K562 (cell line): Measurements from ENCODE around the gene S100A4. TPM values are rescaled to one million over a fixed set of nuclear protein-coding genes. Genes with fewer than 3 reads are reported as not detected.

Experiments
- ATAC-seq: fragments of 200-7000 bp; cut with Tn5 transposase; 3 replicates; pipeline ENCODE4 v1.9.1; 2020; ENCODE audit warnings: moderate library complexity
- BruUV-seq: library from RNA; stranded (reverse); fragments of 400-500 nt; replicated peaks from 2 replicates; lab custom pipeline; 2021; lab: Mats Ljungman, UMichigan
- CTCF ChIA-PET: fragments of 300-600 bp; formaldehyde crosslinking; extraction: SDS; loops from one replicate; lab custom pipeline; 2021; ENCODE audit warnings: low intra/inter-chr PET ratio; lab: Yijun Ruan, JAX
- POLR2A ChIA-PET: fragments of 300-600, 350-650 bp; sonication (Branson Sonifier 250); formaldehyde crosslinking; extraction: SDS; loops from one replicate; lab custom pipeline; 2021; ENCODE audit warnings: antibody characterized with exemption, inconsistent platforms; lab: Yijun Ruan, JAX
- DNase-seq, 4 experiments: peaks; one replicate each; pipeline versions ENCODE4 v3.0.0 to v3.0.0-alpha.2; 2011 to 2018; ENCODE audit warnings: low spot score in 3 of 4, mixed read lengths in 3 of 4; ENCODE audit errors: extremely low read depth in 1 of 4
- FAIRE-seq: peaks from 2 replicates; lab custom pipeline; 2011; peaks lifted over from hg19 to GRCh38; lab: Jason Lieb, UNC
- H2AFZ ChIP-seq: 2 replicates; pipeline ENCODE4 v1.6.0; 2011; ENCODE audit warnings: low read depth, low read length, control low read depth, inconsistent platforms
- H3K27ac ChIP-seq: fragments of 200-600 bp; 3 replicates; pipeline ENCODE4 v1.8.0; 2011; ENCODE audit warnings: low read depth, mild to moderate bottlenecking, control low read depth, inconsistent platforms, low read length, moderate library complexity, mixed read lengths; ENCODE audit errors: extremely low read depth
- H3K27me3 ChIP-seq, 2 experiments: fragments of 300-600 bp in 1 of 2; 2 replicates in 1 of 2; 3 replicates in 1 of 2; pipeline versions ENCODE4 v1.6.0 to v1.8.0; 2011; ENCODE audit warnings: inconsistent platforms in 2 of 2, low read length in 2 of 2, mild to moderate bottlenecking in 1 of 2, mixed read lengths in 1 of 2, moderate library complexity in 1 of 2; ENCODE audit not compliant: control insufficient read depth in 2 of 2, insufficient read depth in 2 of 2
- H3K36me3 ChIP-seq: fragments of 300-600 bp; 3 replicates; pipeline ENCODE4 v1.8.0; 2011; ENCODE audit warnings: mild to moderate bottlenecking, low read length, inconsistent platforms; ENCODE audit not compliant: control insufficient read depth, insufficient read depth
- H3K4me1 ChIP-seq, 2 experiments: fragments of 200-600 bp in 1 of 2; replicated peaks in 1 of 2; 2 replicates in 1 of 2; 3 replicates in 1 of 2; pipeline versions ENCODE4 v1.5.1 to v1.8.0; 2011; ENCODE audit warnings: inconsistent platforms in 2 of 2, low read length in 2 of 2, mild to moderate bottlenecking in 1 of 2, mixed read lengths in 1 of 2, moderate library complexity in 1 of 2; ENCODE audit not compliant: control insufficient read depth in 2 of 2, insufficient read depth in 2 of 2
- H3K4me2 ChIP-seq: 2 replicates; pipeline ENCODE4 v1.6.1; 2011; ENCODE audit warnings: low read length, control low read depth, inconsistent platforms, mixed read lengths; ENCODE audit not compliant: insufficient read depth
- H3K4me3 ChIP-seq: fragments of 200-600 bp; sonication (generic), shearing (Covaris generic); 2 replicates; pipeline ENCODE4 v1.5.1; 2016; ENCODE audit warnings: control low read depth, inconsistent platforms
- H3K79me2 ChIP-seq: fragments of 200-600 bp; 3 replicates; pipeline ENCODE4 v1.8.0; 2011; ENCODE audit warnings: low read length, inconsistent platforms; ENCODE audit not compliant: control insufficient read depth, insufficient read depth
- H3K9ac ChIP-seq, 2 experiments: 2 replicates each; pipeline versions ENCODE4 v1.6.0 to v1.6.1; 2011; ENCODE audit warnings: low read depth in 2 of 2, low read length in 2 of 2, control low read depth in 1 of 2, inconsistent platforms in 1 of 2, mild to moderate bottlenecking in 1 of 2, mixed read lengths in 1 of 2; ENCODE audit not compliant: insufficient read depth in 1 of 2
- H3K9me1 ChIP-seq: one replicate; pipeline ENCODE4 v1.6.0; 2011; ENCODE audit warnings: inconsistent platforms, mild to moderate bottlenecking, low read length, moderate library complexity; ENCODE audit not compliant: control insufficient read depth, insufficient read depth
- H3K9me3 ChIP-seq: replicated peaks from 2 replicates; pipeline ENCODE4 v1.5.1; 2011; ENCODE audit warnings: low read depth, low read length, inconsistent platforms; ENCODE audit not compliant: control insufficient read depth, insufficient read depth
- H4K20me1 ChIP-seq: replicated peaks from 2 replicates; pipeline ENCODE4 v1.6.1; 2011; ENCODE audit warnings: low read length, inconsistent platforms, mixed read lengths; ENCODE audit not compliant: control insufficient read depth, insufficient read depth
- NFE2 ChIP-seq: IDR thresholded peaks from 2 replicates; pipeline ENCODE4 v1.6.1; 2014; ENCODE audit warnings: antibody characterized with exemption, low read depth
- ZBTB26 ChIP-seq: fragments of 450-650 bp; formaldehyde crosslinking; IDR thresholded peaks from 2 replicates; pipeline ENCODE4 v1.4.0; 2022; ENCODE audit warnings: missing genetic modification characterization
- ZKSCAN3 ChIP-seq: fragments of 250-450 bp; sonication (Bioruptor Pico); IDR thresholded peaks from 2 replicates; pipeline ENCODE4 v1.4.0; 2020
- whole genome bisulfite sequencing: fragments of 100-300 bp; shearing (Covaris generic); methylation state at CpG from one replicate; pipeline ENCODE4 v1.1.6; 2016; ENCODE audit warnings: low coverage, mixed read lengths; ENCODE audit not compliant: insufficient coverage; ENCODE audit errors: missing lambda C conversion rate; 5-methylcytosine and 5-hydroxymethylcytosine counted together
- in situ Hi-C: fragments of 300-500 bp; cut with MboI; formaldehyde crosslinking; loops from 4 replicates; pipeline ENCODE4 v1.15.0; 2018; ENCODE audit warnings: inconsistent platforms, mixed read lengths
- intact Hi-C: fragments of 100-400 bp; cut with micrococcal nuclease; formaldehyde crosslinking; loops from 2 replicates; pipeline ENCODE4 v1.14.2; 2022
- polyA plus RNA-seq, 8 experiments: library from polyadenylated mRNA; depleted of rRNA in 4 of 8; stranded (reverse) in 5 of 8; unstranded in 3 of 8; fragments of >200 nt; fragmentation: Nextera tagmentation in 2 of 8; fragmentation: Illumina TruSeq in 1 of 8; extraction: Ambion mirVana in 2 of 8; extraction: Trizol in 1 of 8; gene quantifications; 2 replicates each; pipeline versions ENCODE4 v1.2.1 to v1.2.3, GENCODE V29; 2011 to 2014; ENCODE audit warnings: inconsistent platforms in 1 of 8, missing spikeins in 1 of 8
- total RNA-seq, 7 experiments: library from RNA; depleted of rRNA in 6 of 7; stranded (reverse); fragments of >200 nt in 6 of 7; fragmentation: Illumina TruSeq in 2 of 7; extraction: Trizol in 2 of 7; gene quantifications; 2 replicates each; pipeline versions ENCODE4 v1.2.1 to v1.2.3, GENCODE V29; 2011 to 2021; ENCODE audit warnings: low replicate concordance in 1 of 7
- TF ChIP-seq, protein P1 (sequence below): IDR thresholded peaks from 2 replicates; pipeline ENCODE4 v1.6.1; 2016; ENCODE audit warnings: missing genetic modification characterization, missing compliant biosample characterization
- TF ChIP-seq, protein P2 (sequence below), 2 experiments: fragments of 450-650 bp in 1 of 2; sonication (generic) in 1 of 2; formaldehyde crosslinking in 1 of 2; IDR thresholded peaks in 1 of 2; conservative IDR thresholded peaks in 1 of 2; 2 replicates each; pipeline versions ENCODE4 v1.6.1 to v1.8.1; 2016 to 2023; ENCODE audit warnings: mild to moderate bottlenecking in 2 of 2, moderate library complexity in 2 of 2, inconsistent platforms in 1 of 2, missing genetic modification reagents in 1 of 2

S100A4 gene
- total and polyA plus RNA-seq, 9 of the 15 experiments (the other 6 are each of a cell fraction or from before 2014, with no cell fraction given), result 3.7 to 20.1 (median 11.2) TPM

- H4K20me1 ChIP-seq, result no peaks in the 10 kb centered on the region
- ATAC-seq, result no peak
- in situ Hi-C loops, result no loop called here
- peaks cover 68 to 77% of the 10 kb centered on the region in 2 experiments for H3K4me1 ChIP-seq
- H3K9me3 ChIP-seq, result no peaks in the 10 kb centered on the region
- H3K36me3 ChIP-seq, result no peaks in the 10 kb centered on the region
- no peaks in the 10 kb centered on the region for H3K79me2 ChIP-seq
- POLR2A ChIA-PET, result interaction anchor here (0.6 to 1.0 kb wide), 2 partner anchors 9 to 47 kb away, joined by 3 read pairs; no protein-coding TSS in a partner anchor
- no peak for FAIRE-seq
- no peak overlapping the region for H3K4me2 ChIP-seq
- 89% methylated on average over 8 of the region's 8 CpGs for WGBS
- no TSS peak for BruUV-seq
- H3K9ac ChIP-seq, result no peak overlapping the region; a peak in 1 of 4 replicates
- H3K27ac ChIP-seq, result no peak overlapping the region
- no peak overlapping the region for H3K4me3 ChIP-seq
- DNase-seq, result no peak
- peak overlapping the region; percentile 19; the same call in 1 of the 2 replicates for H2AFZ ChIP-seq
- no peaks in the 10 kb centered on the region for H3K27me3 ChIP-seq
- TF ChIP-seq, protein P1, sequence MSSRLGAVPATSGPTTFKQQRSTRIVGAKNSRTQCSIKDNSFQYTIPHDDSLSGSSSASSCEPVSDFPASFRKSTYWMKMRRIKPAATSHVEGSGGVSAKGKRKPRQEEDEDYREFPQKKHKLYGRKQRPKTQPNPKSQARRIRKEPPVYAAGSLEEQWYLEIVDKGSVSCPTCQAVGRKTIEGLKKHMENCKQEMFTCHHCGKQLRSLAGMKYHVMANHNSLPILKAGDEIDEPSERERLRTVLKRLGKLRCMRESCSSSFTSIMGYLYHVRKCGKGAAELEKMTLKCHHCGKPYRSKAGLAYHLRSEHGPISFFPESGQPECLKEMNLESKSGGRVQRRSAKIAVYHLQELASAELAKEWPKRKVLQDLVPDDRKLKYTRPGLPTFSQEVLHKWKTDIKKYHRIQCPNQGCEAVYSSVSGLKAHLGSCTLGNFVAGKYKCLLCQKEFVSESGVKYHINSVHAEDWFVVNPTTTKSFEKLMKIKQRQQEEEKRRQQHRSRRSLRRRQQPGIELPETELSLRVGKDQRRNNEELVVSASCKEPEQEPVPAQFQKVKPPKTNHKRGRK (tag), result no peak
- TF ChIP-seq ZBTB26 (CRISPR knock-in tag) (no peak), NFE2 (no peak), ZKSCAN3 (CRISPR knock-in tag) (no peak)
- TF ChIP-seq, protein P2, sequence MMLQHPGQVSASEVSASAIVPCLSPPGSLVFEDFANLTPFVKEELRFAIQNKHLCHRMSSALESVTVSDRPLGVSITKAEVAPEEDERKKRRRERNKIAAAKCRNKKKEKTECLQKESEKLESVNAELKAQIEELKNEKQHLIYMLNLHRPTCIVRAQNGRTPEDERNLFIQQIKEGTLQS (IDR thresholded peaks at IDR 0.05), result no peak
- TF ChIP-seq, protein P2 (CRISPR knock-in tag; conservative IDR thresholded peaks at IDR 0.05), result no peak
- no peaks in the 10 kb centered on the region for H3K9me1 ChIP-seq
- CTCF ChIA-PET, result interaction anchor here (0.7 kb wide), 1 partner anchor 94 kb away, joined by 4 read pairs; no protein-coding TSS in a partner anchor
- intact Hi-C loops, result no loop called here
Measured at GRCh38 chr1:153546371-153546770, 765 bp upstream of the S100A4 start.
